ENCODE results near the gene CCDC178.

CCDC178 gene, protein sequence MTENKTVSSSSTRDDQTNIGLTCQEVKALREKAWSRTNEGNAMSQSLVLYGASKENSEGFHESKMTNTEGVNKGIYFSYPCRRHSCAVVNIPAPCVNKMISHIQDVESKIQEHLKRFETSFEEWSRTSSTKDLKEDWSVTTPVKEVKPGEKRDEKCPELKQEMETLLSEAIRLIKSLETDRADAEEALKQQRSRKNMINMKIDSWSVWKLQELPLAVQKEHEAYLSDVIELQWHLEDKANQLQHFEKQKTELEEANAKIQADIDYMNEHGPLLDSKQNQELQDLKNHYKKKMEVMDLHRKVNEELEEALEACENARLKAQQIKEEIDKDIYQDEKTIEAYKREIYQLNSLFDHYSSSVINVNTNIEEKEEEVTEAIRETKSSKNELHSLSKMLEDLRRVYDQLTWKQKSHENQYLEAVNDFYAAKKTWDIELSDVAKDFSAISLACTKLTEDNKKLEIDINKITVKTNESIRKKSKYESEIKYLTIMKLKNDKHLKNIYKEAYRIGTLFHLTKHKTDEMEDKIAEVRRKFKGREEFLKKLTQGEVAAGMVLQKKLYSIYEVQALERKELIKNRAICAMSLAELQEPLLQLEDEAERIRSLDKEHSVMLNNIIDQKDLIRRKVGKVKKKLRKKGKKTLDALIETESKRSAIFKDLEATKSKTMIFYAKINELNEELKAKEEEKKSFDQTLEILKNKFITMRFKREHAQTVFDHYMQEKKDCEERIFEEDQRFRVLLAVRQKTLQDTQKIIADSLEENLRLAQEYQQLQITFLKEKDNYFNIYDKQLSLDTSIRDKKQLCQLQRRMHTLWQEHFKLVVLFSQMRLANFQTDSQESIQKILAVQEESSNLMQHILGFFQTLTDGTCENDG

DNA sequence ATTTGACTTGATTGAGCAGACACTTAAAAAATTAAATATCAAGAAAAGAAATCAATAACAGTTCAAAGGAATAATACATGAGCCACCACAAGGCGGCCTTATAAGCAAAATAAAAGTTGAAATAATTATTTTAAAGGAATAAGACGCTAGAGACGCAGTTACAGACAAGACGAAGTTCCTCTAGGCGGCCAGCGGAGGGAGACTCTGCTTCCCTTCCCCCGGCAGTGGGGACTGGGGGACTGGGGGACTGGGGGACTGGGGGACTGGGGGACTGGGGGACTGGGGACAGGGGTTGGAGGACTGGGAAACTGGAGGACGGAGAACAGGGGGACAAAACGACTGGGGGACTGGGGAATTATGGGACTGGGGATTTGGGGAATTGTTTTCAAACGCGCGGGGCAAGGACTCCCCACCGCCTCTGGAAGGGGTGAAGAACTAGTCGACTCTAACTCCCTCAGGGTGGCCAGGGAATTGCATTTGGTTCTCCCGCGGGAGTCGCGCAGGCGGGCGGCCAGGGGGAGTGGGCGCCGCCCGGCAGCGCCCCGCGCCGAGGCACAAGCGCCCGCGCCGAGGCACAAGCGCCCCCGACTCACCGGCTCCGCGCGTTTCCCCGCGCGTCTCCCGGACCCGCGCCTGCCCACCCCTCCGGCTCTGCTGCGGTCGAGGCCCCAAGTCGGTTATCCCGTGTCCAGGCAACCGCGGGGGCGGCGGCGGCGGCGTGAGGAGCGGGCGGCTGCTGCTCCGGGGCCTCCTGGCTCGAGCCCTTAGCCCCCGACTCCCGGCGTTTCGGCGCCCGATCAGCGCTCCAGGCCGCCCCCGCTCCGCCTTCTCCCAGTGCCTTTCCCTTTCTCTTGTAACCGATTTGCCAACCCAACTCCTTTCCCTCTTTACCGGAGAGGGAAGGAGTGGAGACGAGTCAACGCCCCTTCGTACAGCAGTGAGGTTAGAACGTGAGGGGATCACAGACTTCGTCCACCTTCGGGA is at the start of gene CCDC178:
Gene CCDC178 (minus strand): TSS at position 662 of the 984 bp plus-strand sequence. CDS start 28,633 bp downstream, outside the sequence.
- H3K4me1 Mint-ChIP-seq: peaks cover 0 to 4% of the 10 kb centered on the region in 2 donors
- H3K27me3 Mint-ChIP-seq: peaks cover 30 to 35% of the 10 kb centered on the region in 2 donors
- no peak within 1 kb of the TSS for H3K4me3 Mint-ChIP-seq
- DNase-seq (no peak), ATAC-seq (replicated peaks) (no peak)
- H3K36me3 Mint-ChIP-seq: no peaks in the 10 kb centered on the region
- no peak within 1 kb of the TSS for H3K27ac Mint-ChIP-seq
- no peaks in the 10 kb centered on the region for H3K9me3 Mint-ChIP-seq

DNA sequence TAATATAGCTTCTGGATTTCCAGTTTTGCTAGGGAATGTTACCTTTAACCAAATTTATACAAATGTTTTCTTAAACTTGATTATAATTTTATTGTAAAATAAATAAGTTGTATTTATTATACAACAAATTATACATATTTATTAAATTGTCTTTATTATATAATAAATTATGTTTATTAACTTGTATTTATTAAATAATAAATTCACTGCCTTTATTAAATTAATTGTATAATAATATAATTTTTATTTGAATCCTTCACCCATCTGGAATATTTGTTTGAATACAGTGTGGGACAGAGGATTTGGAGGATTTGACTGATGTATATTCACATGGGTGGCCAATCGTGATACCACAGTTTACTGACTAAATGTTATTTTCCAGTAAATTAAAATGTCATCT is 43.4 kb upstream of the CCDC178 start:
- Mint-ChIP-seq H3K27me3 (no peaks in the 10 kb centered on the region), H3K27ac (no peak overlapping the region), H3K9me3 (no peaks in the 10 kb centered on the region), H3K4me1 (no peaks in the 10 kb centered on the region), H3K4me3 (no peak overlapping the region), H3K36me3 (no peaks in the 10 kb centered on the region)
- ATAC-seq (replicated peaks) (no peak), DNase-seq (no peak)

DNA sequence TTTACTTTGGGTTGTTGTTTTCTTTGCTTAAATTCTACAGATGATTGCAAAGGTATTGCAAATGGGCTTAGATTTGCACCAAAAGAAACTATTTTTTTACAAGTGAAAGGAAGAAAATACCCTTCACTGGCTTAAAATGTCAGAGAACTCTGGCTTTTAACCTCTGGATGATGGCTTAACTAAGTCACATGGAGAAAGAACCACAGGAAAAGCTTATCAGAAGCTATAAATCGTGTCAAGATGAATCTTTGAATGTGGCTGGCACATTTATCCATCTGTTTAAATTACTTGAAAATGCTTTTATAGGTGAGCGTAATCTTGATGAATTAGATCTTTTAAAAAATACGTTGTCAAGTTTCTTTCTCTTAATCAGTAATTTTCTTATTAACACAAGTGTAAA is 32.0 kb upstream of the CCDC178 start:
- Mint-ChIP-seq H3K4me3 (no peak overlapping the region), H3K27me3 (no peaks in the 10 kb centered on the region), H3K9me3 (no peaks in the 10 kb centered on the region), H3K27ac (no peak overlapping the region), H3K4me1 (no peaks in the 10 kb centered on the region), H3K36me3 (no peaks in the 10 kb centered on the region)
- DNase-seq (no peak), ATAC-seq (replicated peaks) (no peak)

DNA sequence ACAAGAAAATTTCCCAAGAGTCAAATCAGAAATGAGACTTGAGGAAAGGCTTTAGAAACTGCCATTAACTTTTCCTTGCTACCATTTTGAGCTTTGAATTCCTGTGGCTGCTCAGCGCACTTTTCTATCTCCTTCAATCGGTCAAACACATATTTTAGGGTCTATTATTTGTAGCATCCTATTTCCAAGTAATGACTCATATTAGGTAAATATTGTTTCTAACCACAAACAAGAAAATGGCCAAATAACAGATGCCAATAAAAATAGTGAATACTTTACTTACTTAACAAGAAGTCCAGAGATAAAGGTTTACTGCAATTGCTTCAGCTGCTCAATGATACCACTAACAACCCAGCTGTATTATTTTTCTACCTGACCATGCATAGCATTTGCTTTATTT is 29.7 kb upstream of the CCDC178 start:
- no peaks in the 10 kb centered on the region for H3K36me3 Mint-ChIP-seq
- no peaks in the 10 kb centered on the region for H3K9me3 Mint-ChIP-seq
- no peaks in the 10 kb centered on the region for H3K4me1 Mint-ChIP-seq
- no peak overlapping the region for H3K4me3 Mint-ChIP-seq
- DNase-seq (no peak), ATAC-seq (replicated peaks) (no peak)
- H3K27ac Mint-ChIP-seq: no peak overlapping the region
- H3K27me3 Mint-ChIP-seq: no peaks in the 10 kb centered on the region

DNA sequence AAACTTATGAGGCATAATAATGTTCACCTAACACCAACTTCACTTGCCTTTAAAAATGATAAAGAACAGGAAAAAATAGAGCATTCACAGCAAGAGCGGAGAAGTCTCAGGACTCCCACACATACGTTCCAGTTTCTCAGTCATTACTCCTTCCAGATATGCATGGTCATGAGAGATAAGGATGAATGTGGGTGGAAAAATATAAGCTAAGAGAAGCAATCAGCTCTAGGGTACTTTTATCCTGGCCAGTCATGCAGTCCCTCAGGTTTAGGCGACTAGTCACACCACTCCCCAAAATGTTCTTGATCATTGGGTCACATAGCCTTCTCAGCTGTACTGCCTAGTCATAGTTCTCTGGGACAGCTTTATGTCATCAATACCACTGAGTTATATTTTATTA is 29.2 kb upstream of the CCDC178 start:
- Mint-ChIP-seq H3K9me3 (no peaks in the 10 kb centered on the region), H3K4me1 (no peaks in the 10 kb centered on the region), H3K4me3 (no peak overlapping the region), H3K27me3 (no peaks in the 10 kb centered on the region), H3K36me3 (no peaks in the 10 kb centered on the region), H3K27ac (no peak overlapping the region)
- DNase-seq (no peak), ATAC-seq (replicated peaks) (no peak)

DNA sequence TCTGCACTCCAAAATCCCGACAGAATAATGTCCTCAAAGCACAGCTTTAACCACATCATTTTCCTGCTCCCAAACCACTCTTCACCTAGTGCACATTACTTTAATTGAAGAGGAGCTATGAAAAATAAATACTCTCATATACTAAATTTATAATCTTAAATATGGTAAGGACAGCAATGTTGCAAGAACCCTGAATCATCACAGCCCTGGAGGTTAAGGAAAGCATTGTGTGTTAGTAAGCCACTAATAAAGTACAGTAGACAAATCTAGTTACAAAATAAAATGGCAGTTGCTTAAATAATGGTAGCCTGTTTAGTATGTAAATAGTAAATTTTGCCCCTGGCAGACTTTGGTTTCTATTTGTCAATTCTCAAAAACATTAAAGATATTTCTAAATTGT is 27.0 kb upstream of the CCDC178 start:
- DNase-seq (no peak), ATAC-seq (replicated peaks) (no peak)
- Mint-ChIP-seq H3K9me3 (no peaks in the 10 kb centered on the region), H3K27me3 (no peaks in the 10 kb centered on the region), H3K4me3 (no peak overlapping the region), H3K36me3 (no peaks in the 10 kb centered on the region), H3K4me1 (no peaks in the 10 kb centered on the region), H3K27ac (no peak overlapping the region)

DNA sequence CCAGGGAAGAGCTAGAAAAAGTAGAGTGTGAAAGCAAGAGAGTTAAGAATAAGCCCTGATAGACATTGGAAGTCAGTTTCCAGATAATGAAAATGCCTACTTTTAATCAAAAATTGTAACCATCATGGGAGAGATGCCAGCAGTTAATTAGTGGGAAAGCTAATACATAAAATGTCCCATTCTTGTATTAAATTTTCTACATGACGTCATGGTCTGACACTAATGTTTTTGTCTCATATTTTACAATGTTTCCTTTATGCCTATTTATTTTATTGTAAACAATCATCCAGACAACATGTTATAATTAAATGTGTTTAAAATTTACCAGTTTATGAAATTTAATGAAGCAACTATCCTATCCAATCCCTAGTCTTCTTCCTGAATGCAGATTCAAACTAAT is 26.3 kb upstream of the CCDC178 start:
- Mint-ChIP-seq H3K4me1 (no peaks in the 10 kb centered on the region), H3K36me3 (no peaks in the 10 kb centered on the region), H3K27me3 (no peaks in the 10 kb centered on the region), H3K27ac (no peak overlapping the region), H3K4me3 (no peak overlapping the region), H3K9me3 (no peaks in the 10 kb centered on the region)
- ATAC-seq (replicated peaks): no peak
- DNase-seq: no peak

DNA sequence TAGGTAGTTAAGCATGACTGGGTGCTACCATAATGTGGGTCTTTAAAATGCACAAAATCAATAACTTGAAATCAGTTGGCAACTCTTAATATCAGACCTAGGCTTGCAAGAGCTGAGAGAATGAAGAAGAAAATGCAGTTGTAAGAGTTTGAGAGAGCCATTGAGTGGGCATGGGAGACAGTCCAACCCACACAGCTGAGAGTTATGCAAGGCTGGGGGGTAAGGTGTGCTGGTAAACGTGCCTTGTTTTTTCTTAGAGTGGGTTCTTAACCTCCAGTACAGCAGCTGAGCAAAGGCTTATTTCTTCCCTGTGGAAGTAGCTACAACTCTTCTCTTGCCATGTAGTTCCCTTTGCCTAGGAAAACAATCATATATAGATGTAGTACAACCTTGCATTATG is 20.2 kb upstream of the CCDC178 start:
- DNase-seq: no peak
- no peaks in the 10 kb centered on the region for H3K4me1 Mint-ChIP-seq
- no peaks in the 10 kb centered on the region for H3K27me3 Mint-ChIP-seq

DNA sequence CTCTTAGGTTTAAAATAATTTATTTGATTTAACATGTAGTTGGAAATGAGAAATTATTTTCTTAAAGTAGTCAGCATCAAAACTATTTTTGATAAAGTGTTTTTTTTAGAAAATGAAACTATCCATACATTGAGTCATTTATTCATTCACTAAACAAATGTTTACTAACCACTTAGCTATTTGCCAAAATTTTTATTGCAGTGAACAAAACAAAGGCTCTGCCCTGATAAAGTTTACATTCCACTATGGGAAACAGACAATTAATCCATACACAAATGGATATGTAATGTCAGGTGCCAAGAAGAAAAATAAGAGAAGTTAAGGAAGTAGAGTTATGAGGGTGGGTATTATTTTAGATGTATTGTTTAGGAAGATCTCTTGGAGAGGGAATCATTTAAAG is 19.1 kb upstream of the CCDC178 start:
- no peak for DNase-seq
- Mint-ChIP-seq H3K9me3 (peaks cover 0 to 2% of the 10 kb centered on the region in 2 donors), H3K4me1 (no peaks in the 10 kb centered on the region), H3K36me3 (no peaks in the 10 kb centered on the region), H3K27me3 (no peaks in the 10 kb centered on the region), H3K27ac (no peak overlapping the region), H3K4me3 (no peak overlapping the region)
- no peak for ATAC-seq (replicated peaks)

More for the DNA sequence above, 20.2 kb upstream of the CCDC178 start:
- ATAC-seq (replicated peaks): no peak
- Mint-ChIP-seq H3K4me3 (no peak overlapping the region), H3K9me3 (peaks cover 0 to 2% of the 10 kb centered on the region in 2 donors), H3K27ac (no peak overlapping the region), H3K36me3 (no peaks in the 10 kb centered on the region)

DNA sequence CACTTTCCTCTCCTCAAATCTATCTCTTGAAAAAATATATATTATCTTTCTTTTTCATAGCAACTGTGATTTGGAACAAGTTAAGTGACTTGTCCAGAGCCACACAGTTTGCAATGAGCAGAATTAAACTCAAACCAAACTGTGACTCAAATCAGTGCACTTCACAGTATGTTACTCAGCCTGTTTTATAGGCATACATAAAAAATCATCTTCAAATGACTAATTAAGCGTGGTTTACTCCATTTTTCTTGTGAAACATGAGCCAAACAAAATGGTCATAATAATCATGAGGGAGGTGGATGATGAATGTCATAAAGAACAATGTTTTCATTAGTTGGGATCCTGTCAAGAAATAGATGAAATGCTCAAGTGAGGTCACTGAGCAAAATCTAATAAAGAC is 6.1 kb upstream of the CCDC178 start:
- no peaks in the 10 kb centered on the region for H3K36me3 Mint-ChIP-seq
- DNase-seq (no peak), ATAC-seq (replicated peaks) (no peak)
- H3K4me3 Mint-ChIP-seq: no peak overlapping the region
- no peaks in the 10 kb centered on the region for H3K9me3 Mint-ChIP-seq
- no peaks in the 10 kb centered on the region for H3K4me1 Mint-ChIP-seq
- H3K27me3 Mint-ChIP-seq: peaks cover 6% of the 10 kb centered on the region in 2 donors
- no peak overlapping the region for H3K27ac Mint-ChIP-seq

DNA sequence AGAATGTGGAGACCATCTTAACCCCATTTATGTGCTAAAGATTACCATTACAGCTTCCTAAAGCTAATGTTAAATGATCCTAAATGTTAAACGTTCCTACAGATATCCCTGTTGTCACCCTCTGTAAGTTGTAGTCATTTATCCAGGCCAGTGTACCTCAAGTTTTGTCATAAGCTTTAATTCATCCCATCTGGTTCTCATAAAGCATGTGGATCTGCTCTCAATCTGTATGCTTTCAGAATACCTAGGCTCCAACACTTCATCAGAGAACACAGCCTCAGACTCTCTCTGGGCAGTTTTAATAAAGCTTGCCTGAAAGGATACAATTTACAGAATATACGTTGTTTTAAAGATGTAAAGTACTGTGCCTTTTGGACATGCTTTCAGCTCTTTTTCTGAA is 4.2 kb upstream of the CCDC178 start:
- Mint-ChIP-seq H3K9me3 (no peaks in the 10 kb centered on the region), H3K4me1 (peaks cover 0 to 4% of the 10 kb centered on the region in 2 donors)

DNA sequence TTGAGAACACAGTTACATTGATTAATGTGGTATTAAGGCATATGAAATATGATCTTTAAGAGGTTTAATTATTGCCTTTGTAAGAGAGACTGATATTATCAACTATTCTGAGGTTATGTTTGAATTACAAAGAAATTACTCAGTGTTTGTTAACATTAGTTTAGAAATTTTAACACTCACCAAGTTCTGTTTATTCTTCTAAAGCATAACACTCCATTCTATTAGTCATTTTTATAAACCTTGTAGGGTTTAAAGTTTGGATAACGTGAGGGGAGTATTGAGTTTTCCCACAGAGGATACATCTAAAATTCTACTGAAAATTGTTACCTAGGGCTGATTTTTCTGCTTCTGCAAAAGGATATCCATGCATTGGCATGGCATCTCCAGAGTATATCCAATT is 7.7 kb downstream of the CCDC178 start:
- Mint-ChIP-seq H3K36me3 (no peaks in the 10 kb centered on the region), H3K27me3 (peaks cover 0 to under 1% of the 10 kb centered on the region in 2 donors), H3K9me3 (no peaks in the 10 kb centered on the region)

More for the DNA sequence above, 4.2 kb upstream of the CCDC178 start:
- Mint-ChIP-seq H3K27me3 (peaks cover 12 to 16% of the 10 kb centered on the region in 2 donors), H3K36me3 (no peaks in the 10 kb centered on the region), H3K4me3 (no peak overlapping the region), H3K27ac (no peak overlapping the region)
- ATAC-seq (replicated peaks) (no peak), DNase-seq (no peak)

DNA sequence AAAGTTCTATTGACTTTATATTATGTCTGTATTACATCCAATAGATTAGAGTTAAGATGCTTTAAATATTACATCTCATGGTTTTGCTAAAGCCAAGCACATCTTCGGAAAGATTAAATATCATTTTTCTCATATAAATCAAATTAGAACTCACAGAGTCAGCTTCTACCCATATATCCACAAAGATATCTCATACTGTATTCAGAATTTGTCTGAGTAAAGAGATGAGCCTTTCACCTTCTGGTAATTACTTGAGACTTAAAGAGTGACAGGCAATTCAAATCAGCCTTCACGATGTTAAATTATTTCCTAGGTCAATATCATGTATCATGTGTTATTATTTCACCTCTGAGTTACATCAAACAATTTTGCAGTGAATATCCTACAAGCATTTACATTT is 13.0 kb downstream of the CCDC178 start:
- Mint-ChIP-seq H3K27ac (no peak overlapping the region), H3K4me1 (no peaks in the 10 kb centered on the region), H3K4me3 (no peak overlapping the region), H3K27me3 (no peaks in the 10 kb centered on the region), H3K9me3 (no peaks in the 10 kb centered on the region), H3K36me3 (no peaks in the 10 kb centered on the region)
- ATAC-seq (replicated peaks) (no peak), DNase-seq (no peak)

More for the DNA sequence above, 7.7 kb downstream of the CCDC178 start:
- ATAC-seq (replicated peaks) (no peak), DNase-seq (no peak)
- no peak overlapping the region for H3K27ac Mint-ChIP-seq
- H3K4me3 Mint-ChIP-seq: no peak overlapping the region
- H3K4me1 Mint-ChIP-seq: no peaks in the 10 kb centered on the region

Data from stimulated activated naive B cell treated with anti-CD40 and anti-IgM and Interleukin-4, amounts not matched to agents 10 μg/mL and 1 μg/mL and 100 μg/mL, for 72 hours (primary cell).